ENCODE measurements around the gene FMN1.

FMN1 gene

DNA sequence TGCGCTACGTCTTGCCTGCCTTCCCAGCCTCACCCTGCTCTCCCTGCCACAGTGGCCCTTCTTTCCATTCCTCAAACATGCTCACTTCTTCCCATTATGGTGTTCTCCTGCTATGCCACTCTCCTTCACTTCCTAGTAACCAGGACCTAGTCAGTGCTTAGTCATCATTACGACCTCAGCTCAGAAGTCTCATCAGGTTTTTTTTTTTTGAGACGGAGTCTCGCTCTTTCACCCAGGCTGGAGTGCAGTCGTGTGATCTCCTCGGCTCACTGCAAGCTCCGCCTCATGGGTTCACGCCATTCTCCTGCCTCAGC, 327.2 kb downstream of the FMN1 start:
- Histone ChIP-seq H3K4me1 (peaks cover 0 to 7% (median 3%) of the 10 kb centered on the region in 4 donors), H3K9me3 (no peaks in the 10 kb centered on the region), H3K4me3 (no peak overlapping the region), H3K27me3 (no peaks in the 10 kb centered on the region), H3K27ac (no peak overlapping the region), H3K36me3 (no peaks in the 10 kb centered on the region)
- TF ChIP-seq, protein P1, sequence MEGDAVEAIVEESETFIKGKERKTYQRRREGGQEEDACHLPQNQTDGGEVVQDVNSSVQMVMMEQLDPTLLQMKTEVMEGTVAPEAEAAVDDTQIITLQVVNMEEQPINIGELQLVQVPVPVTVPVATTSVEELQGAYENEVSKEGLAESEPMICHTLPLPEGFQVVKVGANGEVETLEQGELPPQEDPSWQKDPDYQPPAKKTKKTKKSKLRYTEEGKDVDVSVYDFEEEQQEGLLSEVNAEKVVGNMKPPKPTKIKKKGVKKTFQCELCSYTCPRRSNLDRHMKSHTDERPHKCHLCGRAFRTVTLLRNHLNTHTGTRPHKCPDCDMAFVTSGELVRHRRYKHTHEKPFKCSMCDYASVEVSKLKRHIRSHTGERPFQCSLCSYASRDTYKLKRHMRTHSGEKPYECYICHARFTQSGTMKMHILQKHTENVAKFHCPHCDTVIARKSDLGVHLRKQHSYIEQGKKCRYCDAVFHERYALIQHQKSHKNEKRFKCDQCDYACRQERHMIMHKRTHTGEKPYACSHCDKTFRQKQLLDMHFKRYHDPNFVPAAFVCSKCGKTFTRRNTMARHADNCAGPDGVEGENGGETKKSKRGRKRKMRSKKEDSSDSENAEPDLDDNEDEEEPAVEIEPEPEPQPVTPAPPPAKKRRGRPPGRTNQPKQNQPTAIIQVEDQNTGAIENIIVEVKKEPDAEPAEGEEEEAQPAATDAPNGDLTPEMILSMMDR (IDR thresholded peaks at IDR 0.05) = no peak
- intact Hi-C loops (cut with DNase I; ENCODE audit: low total_unique reads) = no loop called here
- no peak for DNase-seq

DNA sequence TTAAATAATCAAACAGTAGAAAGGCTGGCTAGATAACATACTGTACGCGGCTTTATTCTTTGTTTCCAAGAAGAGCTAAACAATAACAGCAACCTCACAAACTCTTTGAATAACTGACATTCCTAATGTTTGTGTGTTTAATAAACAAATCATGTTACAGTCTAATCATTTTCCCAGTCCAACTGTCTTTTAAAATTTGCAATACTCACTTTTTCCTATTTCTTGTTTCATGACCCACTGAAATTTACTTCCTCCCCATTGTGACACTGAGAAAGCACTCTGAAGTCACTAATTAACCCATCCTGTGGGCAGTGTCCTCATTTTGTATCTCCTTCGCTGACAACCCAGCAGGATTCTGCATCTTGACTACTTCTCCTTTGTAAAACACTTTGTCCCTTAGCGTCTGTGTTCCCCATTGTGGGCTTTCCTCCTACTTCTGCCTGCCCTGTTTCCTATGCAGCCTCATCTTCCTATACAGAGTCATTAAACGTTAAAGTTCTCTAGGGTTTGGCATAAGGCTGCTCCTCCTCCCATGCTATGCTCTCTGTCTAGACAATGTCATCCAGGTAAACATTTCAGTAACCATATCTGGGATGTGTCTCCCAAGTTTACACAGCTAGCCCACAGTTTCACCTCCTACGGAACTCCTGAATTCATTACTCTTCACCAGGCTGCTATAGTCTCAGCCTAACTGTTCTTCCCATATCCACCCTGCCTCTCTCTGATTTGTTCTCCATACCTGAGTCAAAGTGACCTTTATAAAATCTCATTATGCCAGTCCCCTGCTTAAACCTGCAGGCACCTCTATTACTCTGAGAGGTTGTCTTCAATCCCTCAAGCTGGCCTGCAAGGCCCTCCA, 327.8 kb downstream of the FMN1 start:
- no peaks in the 10 kb centered on the region for H3K27me3 ChIP-seq
- intact Hi-C loops (cut with DNase I; ENCODE audit: low total_unique reads) = no loop called here
- no peaks in the 10 kb centered on the region for H3K36me3 ChIP-seq
- H3K4me1 ChIP-seq = peaks cover 0 to 8% (median 3%) of the 10 kb centered on the region in 4 donors
- no peaks in the 10 kb centered on the region for H3K9me3 ChIP-seq
- no peak for DNase-seq
- TF ChIP-seq, protein P1 (IDR thresholded peaks at IDR 0.05) = no peak
- H3K27ac ChIP-seq = no peak overlapping the region
- no peak overlapping the region for H3K4me3 ChIP-seq

DNA sequence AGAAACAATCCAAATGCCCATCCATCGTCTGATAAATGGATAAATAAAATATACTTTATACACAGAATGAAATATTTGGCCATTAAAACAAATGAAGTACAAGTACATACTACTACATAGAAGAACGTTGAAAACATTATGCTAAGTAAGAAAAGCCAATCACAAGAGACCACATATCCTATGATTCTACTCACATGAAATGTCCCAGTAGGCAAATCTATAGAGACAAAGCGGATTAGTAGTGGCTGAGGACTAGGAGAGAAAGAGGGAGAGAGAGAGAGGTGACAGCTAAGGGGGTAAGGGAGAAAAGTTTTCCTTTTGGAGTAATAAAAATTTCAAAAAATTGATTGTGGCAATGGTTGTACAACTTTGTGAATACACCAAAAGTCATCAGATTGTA, 329.7 kb downstream of the FMN1 start:
- intact Hi-C loops (cut with DNase I; ENCODE audit: low total_unique reads) = no loop called here
- peaks cover 0 to 12% (median 6%) of the 10 kb centered on the region in 4 donors for H3K4me1 ChIP-seq
- no peaks in the 10 kb centered on the region for H3K9me3 ChIP-seq
- no peaks in the 10 kb centered on the region for H3K27me3 ChIP-seq
- TF ChIP-seq, protein P1 (IDR thresholded peaks at IDR 0.05) = no peak
- DNase-seq = no peak
- no peak overlapping the region for H3K27ac ChIP-seq
- no peaks in the 10 kb centered on the region for H3K36me3 ChIP-seq
- H3K4me3 ChIP-seq = no peak overlapping the region

DNA sequence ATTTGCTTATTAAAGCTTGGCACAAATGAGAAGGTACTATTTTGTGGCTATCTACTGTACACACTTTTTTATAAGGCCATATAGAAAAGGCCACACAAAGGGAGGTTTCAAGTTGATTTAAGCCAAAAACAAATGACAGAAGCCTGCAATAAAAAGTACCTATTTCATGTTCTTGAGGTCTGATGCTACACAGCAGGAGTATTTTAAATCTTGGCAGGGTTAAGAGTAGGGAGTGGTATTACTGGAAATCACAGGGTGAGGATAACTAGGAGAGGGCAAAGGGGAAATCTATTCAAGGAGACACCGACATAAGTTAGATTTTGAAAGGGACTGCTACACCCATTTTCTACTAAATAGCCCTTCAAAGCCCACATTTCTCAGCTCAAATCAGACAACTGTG, 330.5 kb downstream of the FMN1 start:
- Histone ChIP-seq H3K27ac (no peak overlapping the region), H3K9me3 (no peaks in the 10 kb centered on the region), H3K27me3 (no peaks in the 10 kb centered on the region), H3K4me1 (peaks cover 0 to 12% (median 6%) of the 10 kb centered on the region in 4 donors), H3K4me3 (no peak overlapping the region), H3K36me3 (no peaks in the 10 kb centered on the region)
- TF ChIP-seq, protein P1 (IDR thresholded peaks at IDR 0.05) = no peak
- intact Hi-C loops (cut with DNase I; ENCODE audit: low total_unique reads) = no loop called here
- DNase-seq = no peak

DNA sequence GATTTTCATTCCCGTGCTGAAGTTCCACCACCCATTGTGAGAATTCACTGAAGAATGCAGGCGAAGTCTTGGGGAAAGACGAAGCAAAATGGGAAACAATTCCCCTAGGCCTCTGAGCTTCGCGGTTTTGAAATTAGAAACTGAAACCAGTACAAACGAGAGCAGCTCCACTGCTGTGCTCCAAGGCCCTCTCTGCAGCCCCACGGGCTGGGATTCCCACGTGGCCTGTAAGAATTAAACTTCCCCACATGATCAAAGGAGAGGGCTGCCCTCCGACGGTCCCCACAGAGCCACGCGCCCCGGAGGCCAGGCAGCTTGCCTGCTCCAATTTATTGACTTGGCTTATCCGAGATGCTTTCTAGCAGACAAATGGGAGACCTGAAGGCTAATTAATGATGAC, 332.8 kb downstream of the FMN1 start:
- TF ChIP-seq, protein P1 (IDR thresholded peaks at IDR 0.05) = no peak
- Histone ChIP-seq H3K36me3 (no peaks in the 10 kb centered on the region), H3K4me1 (peaks cover 0 to 12% (median 6%) of the 10 kb centered on the region in 4 donors), H3K9me3 (no peaks in the 10 kb centered on the region), H3K27ac (peak overlapping the region; percentile 58 to 70), H3K4me3 (peak overlapping the region; percentile 30 to 47), H3K27me3 (no peaks in the 10 kb centered on the region)
- intact Hi-C loops (cut with DNase I; ENCODE audit: low total_unique reads) = no loop called here
- peak in 1 of 2 donors; percentile 70 for DNase-seq
